Right kidney (tissue), 1 donor: Measurements from ENCODE around the gene C3.
"Not testable (repeated sequence)": the region's sequence is repeated elsewhere in the genome, so short reads cannot be mapped to it uniquely, and the experiment has no call there.

ENCODE experiments used
- DNase-seq: peaks from one replicate; pipeline ENCODE4 v3.0.0-alpha.2; 2016

C3 gene

GRCh38 chr19:6690160-6690885 is 30.1 kb downstream of the C3 start:
- DNase-seq = no peak

- no peak for DNase-seq
These were observed 33.3 kb downstream of the C3 start for GRCh38 chr19:6687114-6687513.

- no peak for DNase-seq
These were observed 33.8 kb downstream of the C3 start for GRCh38 chr19:6686628-6686975.

- no peak for DNase-seq
These were observed 34.4 kb downstream of the C3 start for GRCh38 chr19:6685962-6686627.

GRCh38 chr19:6685482-6685881 is 35.0 kb downstream of the C3 start:
- no peak for DNase-seq

GRCh38 chr19:6683971-6684370 is 36.5 kb downstream of the C3 start:
- DNase-seq = no peak

GRCh38 chr19:6682607-6683128 is 37.8 kb downstream of the C3 start:
- no peak for DNase-seq

- no peak for DNase-seq
These were observed 40.3 kb downstream of the C3 start for GRCh38 chr19:6680141-6680540.

GRCh38 chr19:6679139-6679538 is 41.3 kb downstream of the C3 start:
- DNase-seq = no peak

GRCh38 chr19:6678690-6679109 is 41.8 kb downstream of the C3 start:
- DNase-seq = no peak

- no peak for DNase-seq
These were observed 42.4 kb downstream of the C3 start for GRCh38 chr19:6677883-6678689.

- no peak for DNase-seq
These were observed 43.0 kb downstream of the C3 start for GRCh38 chr19:6677495-6677882.

- DNase-seq = no peak
These were observed 44.2 kb downstream of the C3 start for GRCh38 chr19:6676288-6676687.

GRCh38 chr19:6674868-6675305 is 45.6 kb downstream of the C3 start:
- DNase-seq = no peak

- not testable (repeated sequence) for DNase-seq
These were observed 46.0 kb downstream of the C3 start for GRCh38 chr19:6674408-6674807.

- DNase-seq = no peak
These were observed 47.7 kb downstream of the C3 start for GRCh38 chr19:6672693-6673290.

GRCh38 chr19:6671960-6672359 is 48.5 kb downstream of the C3 start:
- DNase-seq = no peak

- DNase-seq = no peak
These were observed 51.8 kb downstream of the C3 start for GRCh38 chr19:6668691-6669090.

- DNase-seq = no peak
These were observed 53.3 kb downstream of the C3 start for GRCh38 chr19:6667114-6667627.

- no peak for DNase-seq
These were observed 55.5 kb downstream of the C3 start for GRCh38 chr19:6664916-6665315.

GRCh38 chr19:6663236-6664201 is 56.9 kb downstream of the C3 start:
- DNase-seq = no peak
